ENCODE results near the gene MAP3K3.

GRCh38 chr17:63735691-63736090 is 113.5 kb downstream of the MAP3K3 start:
- TF ChIP-seq CTCF (IDR thresholded peaks at IDR 0.05; ENCODE audit: low read depth, low read length, poor library complexity, severe bottlenecking) (no peak), EZH2phosphoT487 (IDR thresholded peaks at IDR 0.05; ENCODE audit: borderline replicate concordance, low read length) (no peak)

All from DOHH2 (cell line).